HT-29 (cell line): ENCODE measurements around the gene THSD7B. TPM values are rescaled to one million over a fixed set of nuclear protein-coding genes. Genes with fewer than 3 reads are reported as not detected.
"Not testable (repeated sequence)": the region's sequence is repeated elsewhere in the genome, so short reads cannot be mapped to it uniquely, and the experiment has no call there.

Source experiments
- DNase-seq: peaks from one replicate; pipeline ENCODE4 v3.0.0-alpha.2; 2015; ENCODE audit warnings: low spot score
- small RNA-seq: library from RNA; depleted of rRNA; stranded (forward); fragments of <200 nt; gene quantifications from one replicate; pipeline ENCODE3, GENCODE V24; 2014
- total RNA-seq: library from RNA; depleted of rRNA; stranded (reverse); fragments of >200 nt; shearing (Covaris generic); gene quantifications from 2 replicates; pipeline ENCODE4 v1.2.3, GENCODE V29; 2014

THSD7B gene
- total RNA-seq, 1 experiment from 2014 or later = not detected

DNA sequence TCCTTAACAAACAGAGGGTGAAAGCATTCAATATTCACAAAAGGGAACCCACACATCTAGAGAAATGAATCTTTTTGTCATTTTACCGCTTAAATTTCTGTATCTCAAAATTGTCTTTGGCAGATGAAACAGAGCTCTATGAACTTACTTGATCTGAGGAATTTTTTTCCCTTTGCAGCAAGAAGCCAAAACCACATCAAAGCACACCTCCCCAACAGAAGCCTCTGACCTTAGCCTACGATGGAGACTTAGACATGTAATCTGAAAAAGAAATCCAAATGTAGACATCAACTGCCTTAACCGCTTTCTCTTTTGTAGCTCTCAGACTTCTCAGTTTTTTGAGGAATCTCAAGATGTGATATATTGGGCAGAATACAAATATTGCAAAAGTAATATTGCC is 911.0 kb downstream of the THSD7B start:
- DNase-seq = no peak

DNA sequence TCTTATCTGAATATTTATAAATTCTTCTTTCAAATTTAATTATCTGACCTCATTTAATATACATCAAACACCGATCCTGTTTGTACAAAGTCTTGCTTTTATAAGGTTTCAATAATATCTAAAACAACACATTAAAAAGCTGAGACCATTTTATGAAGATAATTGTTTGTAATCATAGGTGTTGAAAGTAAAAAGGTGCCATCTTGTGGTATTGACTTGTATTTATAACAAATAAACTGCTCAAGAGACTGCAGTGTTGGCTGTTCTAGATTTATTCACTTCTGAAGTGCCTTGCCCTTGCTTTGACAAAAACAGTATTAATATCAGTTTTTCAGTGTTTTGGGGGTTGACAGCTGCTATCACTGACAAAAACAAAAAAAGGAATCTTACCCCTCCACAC is 912.1 kb downstream of the THSD7B start:
- DNase-seq = no peak

DNA sequence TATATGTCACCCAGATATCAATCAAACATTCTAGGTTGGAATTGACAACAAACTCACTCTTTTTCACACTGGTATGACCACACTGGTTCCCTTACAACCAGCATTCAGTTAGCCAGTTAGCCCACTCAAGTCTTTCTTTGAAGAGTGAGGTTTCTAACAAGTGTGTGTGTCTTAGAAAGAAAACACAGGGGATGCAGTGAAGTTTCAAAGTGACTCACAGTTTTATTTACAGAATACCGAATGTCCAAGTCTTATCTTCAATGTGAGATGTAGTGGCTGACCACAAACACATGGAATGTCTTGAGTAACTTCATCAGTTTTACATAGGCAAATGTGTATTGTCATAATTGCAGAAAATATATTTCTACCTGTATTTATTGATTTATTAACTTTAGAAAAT is 924.2 kb downstream of the THSD7B start:
- DNase-seq = peak; percentile 60

DNA sequence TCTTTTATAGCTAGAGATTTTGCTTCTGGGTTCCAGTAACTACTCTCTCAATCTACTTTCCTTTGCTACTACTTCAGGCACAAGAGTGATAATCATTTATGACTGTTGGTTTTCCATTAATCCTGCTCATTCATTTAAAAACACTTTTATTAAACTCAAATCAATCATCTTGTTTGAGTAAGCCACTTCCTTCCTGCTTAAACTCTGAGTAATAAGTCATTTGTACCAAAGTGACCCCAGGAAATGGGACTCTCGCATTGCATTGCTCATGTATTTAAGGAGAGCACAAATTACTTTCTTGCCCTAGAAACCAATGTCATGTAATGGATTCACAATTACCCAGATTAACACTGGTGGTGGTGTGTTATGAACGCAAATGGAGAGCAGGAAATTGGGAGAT is 928.2 kb downstream of the THSD7B start:
- peak; percentile 78 for DNase-seq

DNA sequence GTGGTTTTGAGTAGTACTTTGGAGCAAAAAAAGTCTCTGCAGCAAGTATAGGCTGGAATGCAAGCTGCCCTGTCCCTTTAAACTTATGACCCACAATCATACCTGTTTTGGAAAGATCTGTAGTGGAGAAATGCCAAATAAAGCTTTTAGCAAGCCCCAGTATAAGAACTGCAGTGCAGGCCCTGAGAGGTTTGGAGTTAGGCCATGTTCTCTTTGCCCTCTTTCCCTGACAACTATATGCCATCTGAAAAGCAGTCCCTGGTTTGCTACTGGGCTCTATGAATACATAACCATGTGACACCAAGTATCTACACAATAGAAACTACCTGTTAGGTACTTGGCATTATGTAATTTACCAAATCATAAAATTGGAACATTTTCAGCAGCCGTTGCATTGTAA is 931.6 kb downstream of the THSD7B start:
- DNase-seq = no peak

DNA sequence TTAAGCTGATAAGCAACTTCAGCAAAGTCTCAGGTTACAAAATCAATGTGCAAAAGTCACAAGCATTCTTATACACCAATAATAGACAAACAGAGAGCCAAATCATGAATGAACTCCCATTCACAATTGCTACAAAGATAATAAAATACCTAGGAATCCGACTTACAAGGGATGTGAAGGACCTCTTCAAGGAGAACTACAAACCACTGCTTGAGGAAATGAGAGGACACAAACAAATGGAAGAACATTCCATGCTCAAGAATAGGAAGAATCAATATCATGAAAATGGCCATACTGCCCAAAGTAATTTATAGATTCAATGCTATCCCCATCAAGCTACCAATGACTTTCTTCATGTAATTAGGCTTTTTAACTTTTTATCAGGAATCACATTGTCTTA is 934.9 kb downstream of the THSD7B start:
- DNase-seq = not testable (repeated sequence)

DNA sequence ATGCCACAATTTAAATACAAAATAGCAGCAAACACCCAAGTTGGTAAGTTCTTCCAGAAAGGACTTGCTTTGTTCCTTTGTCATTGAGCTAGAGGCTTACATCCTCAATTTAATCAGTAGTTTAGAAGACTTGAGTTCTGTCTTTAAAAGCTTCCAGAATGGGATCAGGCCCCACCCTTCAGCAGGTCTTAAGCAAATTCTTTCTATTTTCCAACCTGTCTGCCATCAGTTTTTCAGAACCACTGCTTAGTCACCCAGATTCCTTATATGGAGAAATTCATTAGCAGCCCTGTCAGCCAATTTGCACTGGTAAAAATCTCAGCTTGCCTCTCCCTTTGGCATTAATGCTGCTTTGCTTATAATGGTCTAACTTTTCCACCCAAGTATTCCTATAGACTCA is 935.3 kb downstream of the THSD7B start:
- DNase-seq = no peak

DNA sequence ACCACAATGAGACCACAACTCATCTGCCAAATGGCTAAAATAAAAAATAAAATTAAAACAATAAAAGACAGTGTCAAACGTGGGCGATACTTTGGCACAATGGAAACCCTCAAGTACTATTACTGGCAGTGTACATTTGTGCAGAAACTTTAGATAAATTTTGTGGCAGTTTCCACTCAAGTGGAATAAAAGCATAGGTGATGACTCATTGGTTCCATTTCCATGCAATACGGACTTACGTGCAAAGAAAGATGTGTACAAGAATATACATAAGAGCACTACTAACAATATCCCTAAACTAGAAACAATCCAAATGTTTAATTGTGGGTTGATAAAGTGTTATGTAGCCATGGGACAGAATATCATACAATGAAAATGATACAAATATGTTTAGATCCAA is 940.0 kb downstream of the THSD7B start:
- DNase-seq = no peak

DNA sequence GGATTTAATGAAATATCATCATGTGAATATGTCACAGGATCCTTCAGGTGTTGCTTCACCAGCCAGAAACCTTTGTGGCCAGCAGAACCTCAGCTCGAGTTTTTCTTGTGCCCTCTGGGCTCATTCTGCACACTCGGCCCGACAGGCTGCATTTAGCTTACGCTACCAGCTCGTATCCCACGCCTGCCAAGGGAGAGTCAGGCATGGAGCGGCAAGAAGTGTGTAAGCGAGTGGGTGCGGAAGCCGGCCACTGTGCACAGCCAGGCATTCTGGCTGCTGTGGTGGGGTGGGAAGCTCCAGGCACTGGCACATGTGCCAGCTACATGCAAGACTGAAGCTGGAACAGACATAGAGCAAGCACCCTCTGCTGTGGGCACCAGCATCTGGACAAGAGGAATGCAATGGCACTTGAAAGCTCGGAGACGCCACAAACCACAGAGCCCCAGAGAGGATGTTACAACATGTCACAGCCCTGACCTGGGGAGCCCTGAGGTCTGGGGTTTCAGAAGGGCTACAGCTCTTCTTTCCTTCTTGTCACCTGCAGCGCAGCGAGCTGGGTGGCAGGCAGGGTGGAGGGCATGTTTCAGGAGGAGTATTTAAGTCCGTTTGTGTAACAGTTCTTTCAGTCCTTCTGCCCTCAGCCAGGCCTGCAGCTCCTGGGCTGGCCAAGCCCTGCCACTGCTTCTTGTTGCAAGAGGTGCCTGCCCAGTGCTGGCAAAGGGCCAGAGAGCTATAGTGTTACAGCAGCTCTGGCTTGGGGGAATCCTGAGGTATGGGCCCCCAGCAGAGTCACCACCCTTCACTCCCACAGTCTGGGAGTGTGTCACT is 941.7 kb downstream of the THSD7B start:
- no peak for DNase-seq

DNA sequence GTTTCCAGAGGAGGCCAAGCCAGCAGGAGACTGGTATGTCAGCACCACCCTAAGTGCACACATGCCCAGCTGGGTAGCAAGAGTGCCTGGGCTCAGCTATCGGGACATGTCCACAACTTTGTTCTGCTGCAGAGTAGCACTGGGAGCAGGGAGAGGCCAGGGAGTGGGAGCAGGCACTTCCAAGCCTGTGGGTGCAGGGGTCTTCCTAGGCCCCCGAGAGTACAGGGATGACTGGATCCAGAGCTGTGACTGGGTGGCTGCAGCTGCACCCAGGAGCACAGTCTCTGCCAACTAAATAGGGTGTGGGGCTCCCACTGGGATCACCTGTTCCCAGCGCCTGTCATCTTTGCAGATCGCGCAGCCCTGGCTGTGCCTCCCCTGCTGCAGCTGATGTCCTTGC is 943.0 kb downstream of the THSD7B start:
- no peak for DNase-seq

DNA sequence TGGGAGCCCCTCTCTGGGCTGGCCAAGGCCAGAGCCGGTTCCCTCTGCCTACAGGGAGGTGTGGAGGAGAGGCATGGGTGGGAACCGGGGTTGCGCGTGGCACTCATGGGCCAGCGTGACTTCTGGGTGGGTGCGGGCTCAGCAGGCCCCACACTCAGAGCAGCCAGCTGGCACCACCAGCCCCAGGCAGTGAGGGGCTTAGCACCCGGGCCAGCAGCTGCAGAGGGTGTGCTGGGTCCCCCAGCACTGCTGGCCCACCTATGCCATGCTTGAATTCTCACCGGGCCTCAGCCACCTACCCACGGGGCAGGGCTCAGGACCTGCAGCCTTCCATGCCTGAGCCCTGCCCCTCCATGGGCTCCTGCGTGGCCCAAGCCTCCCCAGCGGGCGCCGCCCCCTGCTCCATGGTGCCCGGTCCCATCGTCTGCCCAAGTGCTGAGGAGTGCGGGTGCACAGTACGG is 950.4 kb downstream of the THSD7B start:
- DNase-seq = no peak

DNA sequence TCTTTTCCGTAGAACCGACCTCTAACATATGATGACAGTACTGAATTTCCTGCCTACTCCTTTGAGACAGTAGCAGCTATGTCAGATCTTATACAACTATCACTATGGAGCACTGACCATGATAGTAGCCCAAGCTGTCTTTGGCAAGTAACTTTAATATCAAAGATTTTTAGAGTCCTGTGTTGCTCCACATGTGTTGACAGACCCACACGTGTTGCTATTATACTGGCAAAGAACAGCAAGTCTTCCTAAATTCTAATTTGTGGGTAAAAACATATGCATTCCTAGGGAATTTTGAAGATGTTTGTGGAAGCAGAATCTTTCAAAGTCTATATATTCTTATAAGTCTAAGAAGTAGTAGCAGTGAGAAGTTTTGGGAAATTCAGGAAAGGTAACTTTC is 953.4 kb downstream of the THSD7B start:
- no peak for DNase-seq

DNA sequence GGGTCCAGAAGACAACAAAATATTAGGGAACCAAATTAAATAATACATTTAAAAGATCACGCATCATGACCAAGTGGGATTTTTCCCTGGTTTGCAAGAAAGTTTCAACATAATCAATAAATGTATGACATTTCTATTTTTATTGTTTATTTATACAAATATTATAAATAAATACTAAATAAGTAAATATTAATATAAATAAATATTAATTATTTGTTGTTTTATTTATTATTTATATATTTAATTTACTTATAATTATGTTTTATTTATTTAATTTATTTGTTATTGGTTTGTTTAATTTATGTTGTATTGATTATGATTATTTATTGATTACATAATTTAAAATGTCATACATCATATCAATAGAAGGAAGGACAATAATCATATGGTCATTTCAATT is 956.4 kb downstream of the THSD7B start:
- DNase-seq = no peak

DNA sequence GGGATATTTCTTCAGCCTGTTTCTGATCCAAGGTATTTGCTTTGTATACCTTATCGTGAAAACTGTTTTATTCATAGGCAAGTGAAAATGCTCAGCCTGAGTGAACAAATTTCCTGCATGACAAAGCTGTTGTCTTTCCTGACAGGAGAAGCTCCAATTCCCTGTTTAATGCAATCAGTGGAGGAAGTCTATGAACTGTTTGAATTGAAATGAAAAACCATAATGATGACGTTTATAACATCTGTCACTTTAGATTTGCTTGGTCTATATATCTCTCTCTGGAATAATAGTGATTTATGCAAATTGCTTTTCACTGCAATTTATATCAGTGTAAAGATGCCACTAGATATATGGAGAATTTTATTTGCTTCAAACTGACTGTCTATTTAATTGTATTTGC is 959.6 kb downstream of the THSD7B start:
- DNase-seq = no peak

Small RNA genes lying within 50 kb of the gene (small RNA-seq; reads per million reads assigned to genes)
- not detected for gene RF00019
- gene RNA5SP105 = not detected
